GM13977 (cell line): ENCODE results near the gene CASQ1.

ENCODE experiments used
- DNase-seq: peaks from one replicate; pipeline ENCODE4 v3.0.0; 2012; ENCODE audit warnings: low spot score
- CTCF ChIP-seq: IDR thresholded peaks from 2 replicates; pipeline ENCODE4 v1.5.1; 2012; ENCODE audit warnings: mild to moderate bottlenecking, control low read depth; ENCODE audit not compliant: insufficient read depth; ENCODE audit errors: extremely low read depth, missing control alignments
- in situ Hi-C: fragments of 300-500 bp; cut with MboI; formaldehyde crosslinking; loops from one replicate; pipeline ENCODE4 v1.12.0; 2022; ENCODE audit warnings: low sequenced_read_pairs, low pct_unique_long_range_greater_than_20kb, mixed read lengths, inconsistent platforms; ENCODE audit not compliant: unreplicated experiment

Gene CASQ1

DNA sequence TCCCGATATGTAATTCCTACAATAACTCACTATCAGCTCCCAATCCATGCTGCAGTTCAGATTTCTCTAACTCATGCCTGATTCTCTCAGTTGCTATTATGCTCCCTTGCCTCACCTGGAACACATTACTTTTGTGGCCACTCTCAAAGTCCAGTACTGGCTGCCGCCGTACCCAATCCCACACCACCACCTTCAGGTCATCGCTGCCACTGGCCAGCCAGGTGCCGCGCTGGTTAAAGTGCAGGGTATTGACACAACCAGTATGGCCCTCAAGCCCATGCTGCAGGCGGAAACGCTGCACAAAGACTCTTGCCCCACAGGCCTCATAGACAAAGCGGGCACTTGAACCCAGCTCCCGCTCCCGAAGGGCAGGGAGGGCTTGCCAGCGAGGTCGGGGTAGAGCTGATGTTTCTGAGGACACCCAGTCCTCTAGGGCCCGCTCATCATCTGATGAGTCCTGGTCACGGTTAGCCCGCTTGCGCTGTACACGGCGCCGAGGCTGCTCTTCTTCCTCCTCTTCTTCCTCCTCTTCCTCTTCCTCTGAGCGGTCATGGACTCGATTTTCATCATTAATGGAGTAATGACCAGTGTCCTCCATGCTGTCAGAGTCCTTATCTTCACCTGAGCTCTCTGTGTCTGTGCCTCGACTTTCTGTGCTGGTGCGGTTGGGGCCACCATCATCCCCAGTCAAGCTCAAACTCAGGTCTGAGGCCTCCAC lies 49.4 kb downstream of the CASQ1 start:
- in situ Hi-C loops, result no loop called here
- TF ChIP-seq CTCF, result no peak
- no peak for DNase-seq

DNA sequence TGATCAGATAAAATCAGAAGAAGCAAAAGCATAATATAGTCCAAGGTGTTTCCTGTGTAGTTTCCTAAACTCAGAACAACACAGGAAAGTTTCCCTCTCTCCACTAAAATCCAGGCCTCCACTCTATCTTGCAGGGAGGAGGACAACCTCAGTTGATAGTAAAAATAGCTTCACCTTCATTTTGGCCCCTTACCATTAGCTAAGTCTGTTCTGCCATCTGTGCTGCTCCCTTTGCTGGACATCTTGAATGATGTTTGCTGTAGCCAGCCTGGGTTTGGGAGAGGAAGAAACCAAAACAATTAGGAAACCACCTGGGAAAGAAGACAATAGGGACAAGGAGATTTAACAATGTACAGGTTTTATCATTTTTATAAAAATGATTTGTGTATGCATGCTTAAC lies 53.4 kb downstream of the CASQ1 start:
- in situ Hi-C loops, result no loop called here
- DNase-seq, result no peak
- TF ChIP-seq CTCF, result no peak

GRCh38 chr1:160244209-160244608 lies 53.8 kb downstream of the CASQ1 start:
- DNase-seq, result no peak
- no peak for TF ChIP-seq CTCF
- in situ Hi-C loops, result no loop called here

DNA sequence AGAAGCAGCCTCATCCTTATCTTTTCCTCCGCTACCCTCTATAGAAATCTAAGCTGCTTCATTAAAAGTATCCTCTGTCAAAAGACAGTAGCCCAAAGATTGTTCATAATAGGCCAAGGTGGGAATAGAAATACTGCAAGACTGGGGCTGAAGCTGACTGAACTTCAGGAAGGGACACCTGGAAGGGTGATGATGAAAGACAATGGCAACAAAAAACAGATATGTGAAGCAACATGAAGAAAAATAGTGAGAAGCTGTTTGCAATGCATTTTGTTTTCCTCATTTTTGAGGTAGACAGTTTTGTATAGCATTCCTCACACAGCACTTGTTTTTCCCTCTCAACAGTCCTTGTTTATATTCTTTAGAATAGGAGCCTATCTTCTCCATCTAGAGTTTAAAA lies 55.1 kb downstream of the CASQ1 start:
- TF ChIP-seq CTCF, result no peak
- no peak for DNase-seq
- in situ Hi-C loops, result no loop called here

- TF ChIP-seq CTCF, result no peak
- no peak for DNase-seq
- in situ Hi-C loops, result no loop called here
These were observed 56.7 kb downstream of the CASQ1 start for GRCh38 chr1:160247053-160247452.

- no peak for TF ChIP-seq CTCF
- DNase-seq, result no peak
- in situ Hi-C loops, result no loop called here
These were observed 60.6 kb downstream of the CASQ1 start for GRCh38 chr1:160251011-160251410.
